A673 (cell line): ENCODE data around the gene APBB2.

ENCODE experiments used
- CTCF ChIP-seq: fragments of 300-800, 200-600 bp; sonication (generic); conservative IDR thresholded peaks from 2 replicates; pipeline ENCODE4 v1.5.1; 2017; ENCODE audit warnings: low read depth, mild to moderate bottlenecking, antibody characterized with exemption, low read length, moderate library complexity, mixed read lengths
- EZH2 ChIP-seq: fragments of 200-600 bp; sonication (generic); IDR thresholded peaks from 2 replicates; pipeline ENCODE4 v1.6.1; 2017; ENCODE audit warnings: borderline replicate concordance, low read depth, mild to moderate bottlenecking, mixed read lengths, antibody characterized with exemption, low read length; ENCODE audit not compliant: poor library complexity, severe bottlenecking

DNA sequence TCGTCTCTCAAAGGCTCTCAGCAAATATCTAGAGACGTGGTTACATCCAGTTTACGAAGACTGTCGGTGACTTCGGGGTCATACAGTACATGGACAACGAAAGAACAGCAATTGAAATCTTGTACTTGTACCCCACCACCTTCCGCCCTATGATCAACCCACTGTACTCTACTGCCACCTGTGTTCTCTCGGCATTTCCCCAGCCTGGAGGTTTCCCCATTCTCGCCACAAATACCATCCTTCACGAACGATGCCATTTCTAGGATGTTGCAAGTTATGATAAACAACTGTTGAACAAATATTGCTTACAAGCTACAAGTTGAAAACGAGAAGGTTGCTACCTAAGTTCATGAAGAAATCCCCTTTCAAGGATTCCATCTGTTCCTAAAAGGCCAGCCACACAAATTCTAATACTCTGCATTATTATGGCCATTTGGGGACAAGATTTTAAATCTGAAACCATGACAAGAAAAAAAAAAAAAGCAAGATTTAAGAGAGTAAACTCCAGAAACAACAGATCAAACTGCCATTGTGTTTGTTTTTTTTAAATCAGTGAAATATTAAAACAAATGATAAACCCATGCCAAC is 1.6 kb downstream of the APBB2 start:
- TF ChIP-seq CTCF (peak; percentile 52), EZH2 (no peak)
